HFFc6 (cell line): ENCODE measurements around the gene TADA2A. TPM values are rescaled to one million over a fixed set of nuclear protein-coding genes. Genes with fewer than 3 reads are reported as not detected.

ENCODE experiments used
- DNase-seq: peaks from one replicate; pipeline ENCODE4 v3.0.0-alpha.2; 2018
- H3K27ac Mint-ChIP-seq: 2 replicates; pipeline ENCODE4 v1.8.0; 2020; ENCODE audit warnings: mild to moderate bottlenecking, mixed read lengths
- H3K27me3 Mint-ChIP-seq: 2 replicates; pipeline ENCODE4 v1.8.0; 2021; ENCODE audit warnings: mild to moderate bottlenecking, moderate library complexity, mixed read lengths; ENCODE audit not compliant: insufficient read depth
- H3K36me3 Mint-ChIP-seq: 2 replicates; pipeline ENCODE4 v1.8.0; 2021; ENCODE audit warnings: low read depth, mixed read lengths
- H3K4me1 Mint-ChIP-seq: 2 replicates; pipeline ENCODE4 v1.8.0; 2020; ENCODE audit warnings: low read depth, mixed read lengths
- H3K4me3 Mint-ChIP-seq: 2 replicates; pipeline ENCODE4 v1.8.0; 2020; ENCODE audit warnings: mild to moderate bottlenecking, moderate library complexity, mixed read lengths
- H3K9me3 Mint-ChIP-seq: 2 replicates; pipeline ENCODE4 v1.8.0; 2020; ENCODE audit warnings: mild to moderate bottlenecking, mixed read lengths
- CTCF ChIP-seq: fragments of 200-600 bp; sonication (generic); IDR thresholded peaks from 2 replicates; pipeline ENCODE4 v1.5.0; 2021; ENCODE audit warnings: antibody characterized with exemption, mild to moderate bottlenecking
- total RNA-seq, 6 experiments: library from RNA; stranded (reverse); fragmentation: NEBNext Ultra II Directional; extraction: Animal tissue kit (Norgen Biotek cat#: 25700); gene quantifications; 2 replicates in 1 of 6; 3 replicates in 5 of 6; pipeline ENCODE4 v1.2.3, GENCODE V29; 2021

The TADA2A gene
- total RNA-seq, 6 experiments from 2014 or later, result 12.4 to 17.9 (median 16.2) TPM

GRCh38 chr17:37388266-37388665, 18.4 kb upstream of the TADA2A start:
- Mint-ChIP-seq H3K9me3 (no peaks in the 10 kb centered on the region), H3K4me1 (peaks cover 43% of the 10 kb centered on the region), H3K36me3 (no peaks in the 10 kb centered on the region), H3K4me3 (no peak overlapping the region), H3K27ac (peak overlapping the region; percentile 66), H3K27me3 (no peaks in the 10 kb centered on the region)
- DNase-seq, result peak; percentile 16
- no peak for TF ChIP-seq CTCF

GRCh38 chr17:37389160-37389559, 17.5 kb upstream of the TADA2A start:
- no peak for TF ChIP-seq CTCF
- Mint-ChIP-seq H3K9me3 (no peaks in the 10 kb centered on the region), H3K27ac (no peak overlapping the region), H3K27me3 (no peaks in the 10 kb centered on the region), H3K4me1 (peaks cover 41% of the 10 kb centered on the region), H3K4me3 (no peak overlapping the region), H3K36me3 (no peaks in the 10 kb centered on the region)
- no peak for DNase-seq

- no peak for DNase-seq
- no peak overlapping the region; the same call in 1 of the 2 replicates for H3K4me3 Mint-ChIP-seq
Measured at GRCh38 chr17:37391146-37391545, 15.5 kb upstream of the TADA2A start.

GRCh38 chr17:37392024-37392590, 14.6 kb upstream of the TADA2A start:
- H3K27ac Mint-ChIP-seq, result peak overlapping the region; percentile 55
- DNase-seq, result peak; percentile 63
- H3K27me3 Mint-ChIP-seq, result no peaks in the 10 kb centered on the region
- peaks cover 32% of the 10 kb centered on the region for H3K4me1 Mint-ChIP-seq
- no peaks in the 10 kb centered on the region for H3K36me3 Mint-ChIP-seq
- no peaks in the 10 kb centered on the region for H3K9me3 Mint-ChIP-seq
- H3K4me3 Mint-ChIP-seq, result peak overlapping the region; percentile 66
- no peak for TF ChIP-seq CTCF

More at GRCh38 chr17:37391146-37391545, 15.5 kb upstream of the TADA2A start:
- TF ChIP-seq CTCF, result no peak
- Mint-ChIP-seq H3K36me3 (no peaks in the 10 kb centered on the region), H3K27me3 (no peaks in the 10 kb centered on the region), H3K27ac (no peak overlapping the region), H3K4me1 (peaks cover 32% of the 10 kb centered on the region), H3K9me3 (no peaks in the 10 kb centered on the region)

GRCh38 chr17:37393352-37393751, 13.3 kb upstream of the TADA2A start:
- Mint-ChIP-seq H3K9me3 (no peaks in the 10 kb centered on the region), H3K4me3 (no peak overlapping the region), H3K36me3 (no peaks in the 10 kb centered on the region), H3K4me1 (peaks cover 29% of the 10 kb centered on the region), H3K27ac (no peak overlapping the region), H3K27me3 (no peaks in the 10 kb centered on the region; the same call in 1 of the 2 replicates)
- no peak for TF ChIP-seq CTCF
- no peak for DNase-seq
